GM23248 (cell line): ENCODE results near the gene TAS2R41.

ENCODE experiments used
- EZH2 ChIP-seq: fragments of 200-600 bp; sonication (generic); IDR thresholded peaks from 2 replicates; pipeline ENCODE4 v1.6.1; 2018; ENCODE audit warnings: antibody characterized with exemption, mild to moderate bottlenecking; ENCODE audit not compliant: insufficient read depth, poor library complexity, severe bottlenecking
- EZH2phosphoT487 ChIP-seq: fragments of 200-600 bp; sonication (generic); IDR thresholded peaks from 2 replicates; pipeline ENCODE4 v1.6.1; 2018; ENCODE audit warnings: antibody characterized with exemption, moderate library complexity, mild to moderate bottlenecking, low read depth; ENCODE audit not compliant: insufficient read depth

DNA sequence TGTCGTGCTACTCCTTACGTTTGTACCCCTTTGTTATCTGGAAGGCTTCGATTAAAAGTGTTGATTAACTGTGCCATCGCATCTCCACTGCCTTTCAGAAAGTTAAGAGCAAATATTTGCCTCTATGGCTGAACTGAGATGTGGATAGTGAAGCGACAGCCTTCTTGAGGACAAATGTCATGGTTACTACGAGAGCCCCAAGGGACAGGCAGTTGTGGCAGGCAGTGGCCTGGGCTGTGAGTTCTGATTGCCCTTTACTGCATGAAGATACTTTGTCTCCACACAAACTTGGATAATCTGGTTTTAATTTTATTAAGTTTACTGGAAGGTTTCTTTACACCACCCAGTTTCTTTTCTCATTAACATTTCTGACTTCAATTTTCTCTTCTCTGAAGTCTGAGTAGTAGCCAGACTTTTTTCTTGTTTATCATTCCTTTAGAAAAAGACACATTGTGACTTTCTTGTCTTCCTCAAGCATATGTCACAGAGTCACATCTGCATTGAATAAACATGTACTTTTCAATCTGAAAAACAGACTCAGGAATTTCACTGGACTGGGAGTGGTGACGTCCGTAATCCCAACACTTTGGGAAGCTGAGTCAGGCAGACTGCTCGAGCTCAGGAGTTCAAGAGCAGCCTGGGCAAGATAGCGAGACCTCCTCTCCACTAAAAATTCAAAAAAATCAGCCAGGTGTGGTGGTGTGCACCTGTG lies 1.5 kb downstream of the TAS2R41 start:
- no peak for TF ChIP-seq EZH2
- TF ChIP-seq EZH2phosphoT487: no peak
